ENCODE results near the gene ECHDC1. TPM values are rescaled to one million over a fixed set of nuclear protein-coding genes. Genes with fewer than 3 reads are reported as not detected.

Gene ECHDC1
- total and polyA plus RNA-seq, 8 donors, result 13.9 to 27.9 (median 18.9) TPM

- FAIRE-seq (no peak), DNase-seq (no peak), ATAC-seq (no peak)
- no peak for TF ChIP-seq CTCF (IDR thresholded peaks at IDR 0.05)
- H3K4me3 ChIP-seq, result no peak overlapping the region
- intact Hi-C loops (cut with DNase I), result no loop called here
- no peak overlapping the region for H3K27ac ChIP-seq
- no peaks in the 10 kb centered on the region for H3K9me3 ChIP-seq
- no peaks in the 10 kb centered on the region for H3K27me3 ChIP-seq
- 93 to 96% methylated on average over 4 of the region's 4 CpGs for WGBS, 2 donors
- H3K36me3 ChIP-seq, result no peaks in the 10 kb centered on the region
- H3K4me1 ChIP-seq, result peaks cover 0 to 14% (median 12%) of the 10 kb centered on the region in 3 donors
Measured at GRCh38 chr6:127297502-127298070, 45.8 kb downstream of the ECHDC1 start.

- no peak for TF ChIP-seq CTCF (IDR thresholded peaks at IDR 0.05)
- Histone ChIP-seq H3K9me3 (no peaks in the 10 kb centered on the region), H3K27me3 (no peaks in the 10 kb centered on the region), H3K36me3 (peaks cover 0 to 12% (median 5%) of the 10 kb centered on the region in 3 donors), H3K4me1 (peaks cover 0 to 17% (median 0%) of the 10 kb centered on the region in 3 donors), H3K27ac (no peak overlapping the region), H3K4me3 (no peak overlapping the region)
- FAIRE-seq, result no peak
- intact Hi-C loops (cut with DNase I), result no loop called here
- no peak for DNase-seq
- ATAC-seq, result no peak
- WGBS, 2 donors, result 47 to 48% methylated on average over 5 of the region's 5 CpGs
Measured at GRCh38 chr6:127291495-127291894, 51.9 kb downstream of the ECHDC1 start.

- no peak for FAIRE-seq
- WGBS, 2 donors, result 84 to 92% methylated on average over 4 of the region's 4 CpGs
- H3K36me3 ChIP-seq, result peaks cover 0 to 18% (median 8%) of the 10 kb centered on the region in 3 donors
- no peak for DNase-seq
- no peaks in the 10 kb centered on the region for H3K9me3 ChIP-seq
- no peak for ATAC-seq
- no peaks in the 10 kb centered on the region for H3K27me3 ChIP-seq
- intact Hi-C loops (cut with DNase I), result no loop called here
- H3K4me3 ChIP-seq, result no peak overlapping the region
- no peak overlapping the region for H3K27ac ChIP-seq
- no peak for TF ChIP-seq CTCF (IDR thresholded peaks at IDR 0.05)
- peaks cover 0 to 17% (median 0%) of the 10 kb centered on the region in 3 donors for H3K4me1 ChIP-seq
Measured at GRCh38 chr6:127290391-127291265, 52.8 kb downstream of the ECHDC1 start.

GRCh38 chr6:127289934-127290333 lies 53.5 kb downstream of the ECHDC1 start:
- Histone ChIP-seq H3K9me3 (no peaks in the 10 kb centered on the region), H3K27me3 (no peaks in the 10 kb centered on the region), H3K4me3 (no peak overlapping the region), H3K4me1 (peaks cover 0 to 17% (median 0%) of the 10 kb centered on the region in 3 donors), H3K27ac (no peak overlapping the region), H3K36me3 (peaks cover 0 to 18% (median 8%) of the 10 kb centered on the region in 3 donors)
- no peak for TF ChIP-seq CTCF (IDR thresholded peaks at IDR 0.05)
- DNase-seq (no peak), FAIRE-seq (no peak), ATAC-seq (no peak)
- intact Hi-C loops (cut with DNase I), result no loop called here
- WGBS, 2 donors, result 78% methylated on average over 5 of the region's 5 CpGs

- Histone ChIP-seq H3K27me3 (no peaks in the 10 kb centered on the region), H3K4me3 (no peak overlapping the region), H3K4me1 (peaks cover 0 to 17% (median 0%) of the 10 kb centered on the region in 3 donors), H3K9me3 (no peaks in the 10 kb centered on the region), H3K36me3 (peaks cover 0 to 18% (median 8%) of the 10 kb centered on the region in 3 donors), H3K27ac (no peak overlapping the region)
- FAIRE-seq (no peak), ATAC-seq (no peak), DNase-seq (no peak)
- intact Hi-C loops (cut with DNase I), result no loop called here
- no peak for TF ChIP-seq CTCF (IDR thresholded peaks at IDR 0.05)
Measured at GRCh38 chr6:127288705-127289104, 54.7 kb downstream of the ECHDC1 start.

Data from pancreas (tissue), 10 donors.